PC-9 (cell line): ENCODE results near the gene PPP1R3C.

Experiments used
- EZH2 ChIP-seq: fragments of 200-600 bp; sonication (generic); IDR thresholded peaks from 2 replicates; pipeline ENCODE4 v1.8.0; 2017; ENCODE audit warnings: antibody characterized with exemption, low read depth
- TF ChIP-seq, protein P1 (sequence below): fragments of 200-600 bp; sonication (generic); conservative IDR thresholded peaks from 2 replicates; pipeline ENCODE4 v1.6.1; 2017; ENCODE audit warnings: mixed run types, antibody characterized with exemption, mild to moderate bottlenecking, moderate library complexity

- TF ChIP-seq, protein P1, sequence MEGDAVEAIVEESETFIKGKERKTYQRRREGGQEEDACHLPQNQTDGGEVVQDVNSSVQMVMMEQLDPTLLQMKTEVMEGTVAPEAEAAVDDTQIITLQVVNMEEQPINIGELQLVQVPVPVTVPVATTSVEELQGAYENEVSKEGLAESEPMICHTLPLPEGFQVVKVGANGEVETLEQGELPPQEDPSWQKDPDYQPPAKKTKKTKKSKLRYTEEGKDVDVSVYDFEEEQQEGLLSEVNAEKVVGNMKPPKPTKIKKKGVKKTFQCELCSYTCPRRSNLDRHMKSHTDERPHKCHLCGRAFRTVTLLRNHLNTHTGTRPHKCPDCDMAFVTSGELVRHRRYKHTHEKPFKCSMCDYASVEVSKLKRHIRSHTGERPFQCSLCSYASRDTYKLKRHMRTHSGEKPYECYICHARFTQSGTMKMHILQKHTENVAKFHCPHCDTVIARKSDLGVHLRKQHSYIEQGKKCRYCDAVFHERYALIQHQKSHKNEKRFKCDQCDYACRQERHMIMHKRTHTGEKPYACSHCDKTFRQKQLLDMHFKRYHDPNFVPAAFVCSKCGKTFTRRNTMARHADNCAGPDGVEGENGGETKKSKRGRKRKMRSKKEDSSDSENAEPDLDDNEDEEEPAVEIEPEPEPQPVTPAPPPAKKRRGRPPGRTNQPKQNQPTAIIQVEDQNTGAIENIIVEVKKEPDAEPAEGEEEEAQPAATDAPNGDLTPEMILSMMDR, result no peak
- TF ChIP-seq EZH2, result no peak
These were observed 46.4 kb upstream of the PPP1R3C start for GRCh38 chr10:91679296-91679695.
